HepG2 (cell line): ENCODE data around the gene PRKCE. TPM values are rescaled to one million over a fixed set of nuclear protein-coding genes. Genes with fewer than 3 reads are reported as not detected.
"Not testable (repeated sequence)": the region's sequence is repeated elsewhere in the genome, so short reads cannot be mapped to it uniquely, and the experiment has no call there.

Experiments used
- ATAC-seq: fragments of 200-7000 bp; cut with Tn5 transposase; 3 replicates; pipeline ENCODE4 v1.9.1; 2020; ENCODE audit warnings: mild to moderate bottlenecking, moderate library complexity
- BruUV-seq: library from RNA; stranded (reverse); fragments of 400-500 nt; replicated peaks from 2 replicates; lab custom pipeline; 2021; lab: Mats Ljungman, UMichigan
- CTCF ChIA-PET: fragments of 300-600 bp; formaldehyde crosslinking; extraction: SDS; loops from one replicate; lab custom pipeline; 2021; ENCODE audit warnings: low total read pairs, inconsistent platforms, low intra/inter-chr PET ratio; lab: Yijun Ruan, JAX
- POLR2A ChIA-PET: fragments of 350-600 bp; sonication (Branson Sonifier 250); formaldehyde crosslinking; loops from one replicate; lab custom pipeline; 2020; ENCODE audit warnings: antibody characterized with exemption, inconsistent platforms; lab: Yijun Ruan, JAX
- DNase-seq: peaks from one replicate; pipeline ENCODE4 v3.0.0-alpha.2; 2015; ENCODE audit warnings: low spot score
- FAIRE-seq: peaks from 3 replicates; lab custom pipeline; 2011; peaks lifted over from hg19 to GRCh38; lab: Jason Lieb, UNC
- H2AFZ ChIP-seq: one replicate; pipeline ENCODE4 v1.6.1; 2011; ENCODE audit warnings: low read length, inconsistent platforms
- H3K27ac ChIP-seq: fragments of 300-600 bp; 3 replicates; pipeline ENCODE4 v1.8.0; 2011; ENCODE audit warnings: mixed run types, mild to moderate bottlenecking, mixed read lengths, low read length, inconsistent platforms; ENCODE audit not compliant: insufficient read depth; ENCODE audit errors: extremely low read length
- H3K27me3 ChIP-seq, 2 experiments: fragments of 200-600 bp in 1 of 2; 2 replicates in 1 of 2; 3 replicates in 1 of 2; pipeline versions ENCODE4 v1.6.0 to v1.8.0; 2011; ENCODE audit warnings: low read length in 2 of 2, mild to moderate bottlenecking in 2 of 2, moderate library complexity in 2 of 2, inconsistent platforms in 1 of 2; ENCODE audit not compliant: insufficient read depth in 2 of 2, control insufficient read depth in 1 of 2
- H3K36me3 ChIP-seq, 2 experiments: fragments of 200-600 bp in 1 of 2; replicated peaks in 1 of 2; 2 replicates in 1 of 2; 3 replicates in 1 of 2; pipeline versions ENCODE4 v1.5.1 to v1.8.0; 2011; ENCODE audit warnings: low read length in 2 of 2, inconsistent platforms in 1 of 2; ENCODE audit not compliant: insufficient read depth in 2 of 2, control insufficient read depth in 1 of 2
- H3K4me1 ChIP-seq: 2 replicates; pipeline ENCODE4 v1.5.1; 2012; ENCODE audit warnings: low read length, inconsistent platforms; ENCODE audit not compliant: insufficient read depth
- H3K4me2 ChIP-seq: 2 replicates; pipeline ENCODE4 v1.6.0; 2011; ENCODE audit warnings: low read depth, low read length, inconsistent platforms
- H3K4me3 ChIP-seq, 3 experiments: fragments of 200-600 bp in 1 of 3; sonication (generic), shearing (Covaris generic) in 1 of 3; replicated peaks in 1 of 3; 2 replicates each; pipeline ENCODE4 v1.5.1; 2011 to 2016; ENCODE audit warnings: low read length in 3 of 3, inconsistent platforms in 2 of 3, low read depth in 2 of 3, mild to moderate bottlenecking in 2 of 3, control low read depth in 1 of 3, mixed read lengths in 1 of 3; ENCODE audit not compliant: insufficient read depth in 1 of 3
- H3K79me2 ChIP-seq: one replicate; pipeline ENCODE4 v1.6.1; 2011; ENCODE audit warnings: low read length, inconsistent platforms; ENCODE audit not compliant: insufficient read depth
- H3K9ac ChIP-seq: 2 replicates; pipeline ENCODE4 v1.6.0; 2011; ENCODE audit warnings: mild to moderate bottlenecking, low read depth, low read length, inconsistent platforms; ENCODE audit not compliant: insufficient read depth
- H3K9me3 ChIP-seq: 2 replicates; pipeline ENCODE4 v1.5.1; 2012; ENCODE audit warnings: mild to moderate bottlenecking, low read length
- H4K20me1 ChIP-seq: 2 replicates; pipeline ENCODE4 v1.6.0; 2011; ENCODE audit warnings: inconsistent platforms, mild to moderate bottlenecking, low read length, moderate library complexity; ENCODE audit not compliant: insufficient read depth
- WGBS: methylation state at CpG from one replicate; pipeline ENCODE4 v1.1.6; 2017; ENCODE audit warnings: low lambda C conversion rate; 5-methylcytosine and 5-hydroxymethylcytosine counted together
- in situ Hi-C: cut with HindIII; loops from 2 replicates; pipeline ENCODE4 v1.10.0; 2017; ENCODE audit warnings: low pct_unique_long_range_greater_than_20kb; ENCODE audit not compliant: extremely low pct_ligation_motif_present
- intact Hi-C: fragments of 100-400 bp; cut with micrococcal nuclease; formaldehyde crosslinking; loops from one replicate; pipeline ENCODE4 v1.10.0; 2022; ENCODE audit not compliant: unreplicated experiment
- polyA plus RNA-seq, 8 experiments: library from polyadenylated mRNA; depleted of rRNA in 3 of 8; stranded (reverse) in 7 of 8; unstranded in 1 of 8; fragments of >200 nt; fragmentation: Illumina TruSeq in 4 of 8; extraction: Trizol in 4 of 8; gene quantifications; 2 replicates each; pipeline versions ENCODE4 v1.2.1 to v1.2.3, GENCODE V29; 2011 to 2016; ENCODE audit warnings: low read depth in 4 of 8, missing spikeins in 1 of 8, mixed read lengths in 1 of 8; ENCODE audit not compliant: insufficient read depth in 1 of 8
- total RNA-seq, 5 experiments: library from RNA; depleted of rRNA; stranded (reverse); fragments of >200 nt; fragmentation: Illumina TruSeq; extraction: Trizol; gene quantifications; 2 replicates each; pipeline ENCODE4 v1.2.3, GENCODE V29; 2016; ENCODE audit warnings: low read depth in 1 of 5
- TF ChIP-seq, protein P1 (sequence below), 2 experiments: sonication (generic) in 1 of 2; formaldehyde crosslinking in 1 of 2; IDR thresholded peaks; 2 replicates each; pipeline versions ENCODE4 v1.4.0 to v1.6.1; 2018 to 2020; ENCODE audit warnings: missing genetic modification reagents in 2 of 2, borderline replicate concordance in 1 of 2, low read depth in 1 of 2, mild to moderate bottlenecking in 1 of 2, missing biosample characterization in 1 of 2
- TF ChIP-seq, protein P2 (sequence below): sonication (generic); IDR thresholded peaks from 2 replicates; pipeline ENCODE4 v1.6.1; 2016; ENCODE audit warnings: low read depth, borderline replicate concordance
- TF ChIP-seq, protein P3 (sequence below), 2 experiments: sonication (generic) in 1 of 2; formaldehyde crosslinking in 1 of 2; IDR thresholded peaks; 2 replicates each; pipeline versions ENCODE4 v1.5.1 to v1.6.1; 2011 to 2020; ENCODE audit warnings: borderline replicate concordance in 1 of 2, low read depth in 1 of 2, low read length in 1 of 2, mild to moderate bottlenecking in 1 of 2, missing genetic modification reagents in 1 of 2, moderate library complexity in 1 of 2

The PRKCE gene
- total and polyA plus RNA-seq, 2 of the 13 experiments (the other 11 are each of a cell fraction or from before 2014, with no cell fraction given), result 1.0 to 3.9 TPM

DNA sequence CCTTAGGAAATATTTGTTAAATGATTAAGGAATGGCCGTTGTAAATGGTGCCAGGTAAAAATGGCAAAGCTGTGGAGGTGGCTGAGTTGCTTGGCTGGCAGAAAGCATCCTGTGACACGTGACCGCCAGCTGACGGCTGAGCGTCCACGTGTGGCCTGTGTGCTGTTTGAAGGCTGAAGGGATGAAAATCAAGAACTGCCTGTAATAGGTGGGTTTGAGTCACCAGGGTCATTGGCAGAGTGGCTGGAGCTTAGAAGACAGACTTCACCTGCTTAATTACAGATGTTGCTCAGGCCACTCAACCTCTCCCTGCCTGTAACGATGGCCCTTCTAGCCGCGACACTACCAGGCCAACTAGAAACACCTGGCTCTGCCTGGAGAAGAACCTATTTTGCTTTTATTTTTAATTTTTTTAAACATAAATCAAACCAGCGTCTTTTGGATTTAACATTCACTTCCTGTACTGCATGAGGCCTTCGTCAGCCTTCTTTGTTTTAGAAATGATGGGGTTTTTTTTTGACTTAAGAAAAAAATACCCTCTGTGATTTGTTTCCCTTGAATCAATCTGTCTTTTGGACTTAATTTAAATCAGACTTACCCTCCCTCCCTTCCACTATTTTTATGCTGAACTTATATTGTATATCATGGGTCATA lies 206.5 kb downstream of the PRKCE start:
- Histone ChIP-seq H3K79me2 (no peaks in the 10 kb centered on the region), H3K4me2 (no peak overlapping the region), H3K9me3 (no peaks in the 10 kb centered on the region), H3K27ac (no peak overlapping the region), H2AFZ (no peak overlapping the region), H3K4me1 (0 out of 2 replicates have a peak, but pooled peaks cover 8% of the 10 kb centered on the region), H3K9ac (no peak overlapping the region), H3K4me3 (no peak overlapping the region), H3K36me3 (no peaks in the 10 kb centered on the region), H3K27me3 (no peaks in the 10 kb centered on the region), H4K20me1 (no peaks in the 10 kb centered on the region)
- TF ChIP-seq, protein P1, sequence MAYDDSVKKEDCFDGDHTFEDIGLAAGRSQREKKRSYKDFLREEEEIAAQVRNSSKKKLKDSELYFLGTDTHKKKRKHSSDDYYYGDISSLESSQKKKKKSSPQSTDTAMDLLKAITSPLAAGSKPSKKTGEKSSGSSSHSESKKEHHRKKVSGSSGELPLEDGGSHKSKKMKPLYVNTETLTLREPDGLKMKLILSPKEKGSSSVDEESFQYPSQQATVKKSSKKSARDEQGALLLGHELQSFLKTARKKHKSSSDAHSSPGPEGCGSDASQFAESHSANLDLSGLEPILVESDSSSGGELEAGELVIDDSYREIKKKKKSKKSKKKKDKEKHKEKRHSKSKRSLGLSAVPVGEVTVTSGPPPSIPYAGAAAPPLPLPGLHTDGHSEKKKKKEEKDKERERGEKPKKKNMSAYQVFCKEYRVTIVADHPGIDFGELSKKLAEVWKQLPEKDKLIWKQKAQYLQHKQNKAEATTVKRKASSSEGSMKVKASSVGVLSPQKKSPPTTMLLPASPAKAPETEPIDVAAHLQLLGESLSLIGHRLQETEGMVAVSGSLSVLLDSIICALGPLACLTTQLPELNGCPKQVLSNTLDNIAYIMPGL (CRISPR knock-in tag; IDR thresholded peaks at IDR 0.05; ENCODE audit: borderline replicate concordance in 1 of 2, low read depth in 1 of 2), result no peak
- TF ChIP-seq, protein P2, sequence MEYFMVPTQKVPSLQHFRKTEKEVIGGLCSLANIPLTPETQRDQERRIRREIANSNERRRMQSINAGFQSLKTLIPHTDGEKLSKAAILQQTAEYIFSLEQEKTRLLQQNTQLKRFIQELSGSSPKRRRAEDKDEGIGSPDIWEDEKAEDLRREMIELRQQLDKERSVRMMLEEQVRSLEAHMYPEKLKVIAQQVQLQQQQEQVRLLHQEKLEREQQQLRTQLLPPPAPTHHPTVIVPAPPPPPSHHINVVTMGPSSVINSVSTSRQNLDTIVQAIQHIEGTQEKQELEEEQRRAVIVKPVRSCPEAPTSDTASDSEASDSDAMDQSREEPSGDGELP, result peak; percentile 43; the same call in 1 of the 2 replicates
- TF ChIP-seq, protein P3, sequence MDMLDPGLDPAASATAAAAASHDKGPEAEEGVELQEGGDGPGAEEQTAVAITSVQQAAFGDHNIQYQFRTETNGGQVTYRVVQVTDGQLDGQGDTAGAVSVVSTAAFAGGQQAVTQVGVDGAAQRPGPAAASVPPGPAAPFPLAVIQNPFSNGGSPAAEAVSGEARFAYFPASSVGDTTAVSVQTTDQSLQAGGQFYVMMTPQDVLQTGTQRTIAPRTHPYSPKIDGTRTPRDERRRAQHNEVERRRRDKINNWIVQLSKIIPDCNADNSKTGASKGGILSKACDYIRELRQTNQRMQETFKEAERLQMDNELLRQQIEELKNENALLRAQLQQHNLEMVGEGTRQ (IDR thresholded peaks at IDR 0.05; ENCODE audit: low read depth, low read length), result no peak
- TF ChIP-seq, protein P3 (CRISPR knock-in tag; IDR thresholded peaks at IDR 0.05; ENCODE audit: borderline replicate concordance), result 0 out of 2 replicates have a peak, but pooled peaks have one; percentile 26
- no peak for ATAC-seq
- ChIA-PET POLR2A (no interaction called here), CTCF (no interaction called here)
- no peak for FAIRE-seq
- no peak for DNase-seq
- in situ Hi-C loops (no loop called here), intact Hi-C loops (no loop called here)
- 66% methylated on average over 11 of the region's 11 CpGs for WGBS
- BruUV-seq, result no TSS peak

DNA sequence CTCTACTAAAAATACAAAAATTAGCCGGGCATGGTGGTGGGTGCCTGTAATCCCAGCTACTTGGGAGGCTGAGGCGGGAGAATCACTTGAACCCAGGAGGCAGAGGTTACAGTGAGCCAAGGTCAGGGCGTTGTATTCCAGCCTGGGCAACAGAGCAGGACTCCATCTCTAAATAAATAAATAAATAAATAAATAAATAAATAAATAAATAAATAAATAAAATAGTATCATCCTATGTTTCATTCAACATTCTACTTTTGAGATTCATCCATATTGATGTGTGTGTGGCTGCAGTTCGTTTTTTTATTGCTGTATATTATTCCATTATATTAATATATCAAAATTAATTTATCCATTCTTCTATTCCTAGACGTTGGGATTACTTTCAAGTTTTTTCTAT lies 207.4 kb downstream of the PRKCE start:
- FAIRE-seq, DNase-seq, H3K4me3 ChIP-seq, H3K27ac ChIP-seq, H2AFZ ChIP-seq, intact Hi-C loops, H3K36me3 ChIP-seq, H3K79me2 ChIP-seq, H3K4me2 ChIP-seq, H3K4me1 ChIP-seq, POLR2A ChIA-PET, CTCF ChIA-PET, H3K9me3 ChIP-seq, ATAC-seq, H3K27me3 ChIP-seq, in situ Hi-C loops, H4K20me1 ChIP-seq, H3K9ac ChIP-seq, BruUV-seq: not testable (repeated sequence)
- WGBS, result 60% methylated on average over 5 of the region's 5 CpGs
